GM18858 (cell line): ENCODE measurements around the gene ZNF568.

Experiments used
- ATAC-seq: cut with Tn5 transposase; IDR thresholded peaks from one replicate; pipeline ENCODE4 v1.9.1; 2021; ENCODE audit not compliant: unreplicated experiment

The ZNF568 gene

GRCh38 chr19:36915992-36916830 lies at the start of gene ZNF568, which contains the start of gene ZNF829:
TSS of gene ZNF568 (plus strand) at chr19:36916332. CDS start at chr19:36922771, 6,439 bp downstream.
TSS of gene ZNF829 (minus strand) at chr19:36916291. CDS start at chr19:36915167, 1,124 bp downstream.
- peak; percentile 72 for ATAC-seq

DNA sequence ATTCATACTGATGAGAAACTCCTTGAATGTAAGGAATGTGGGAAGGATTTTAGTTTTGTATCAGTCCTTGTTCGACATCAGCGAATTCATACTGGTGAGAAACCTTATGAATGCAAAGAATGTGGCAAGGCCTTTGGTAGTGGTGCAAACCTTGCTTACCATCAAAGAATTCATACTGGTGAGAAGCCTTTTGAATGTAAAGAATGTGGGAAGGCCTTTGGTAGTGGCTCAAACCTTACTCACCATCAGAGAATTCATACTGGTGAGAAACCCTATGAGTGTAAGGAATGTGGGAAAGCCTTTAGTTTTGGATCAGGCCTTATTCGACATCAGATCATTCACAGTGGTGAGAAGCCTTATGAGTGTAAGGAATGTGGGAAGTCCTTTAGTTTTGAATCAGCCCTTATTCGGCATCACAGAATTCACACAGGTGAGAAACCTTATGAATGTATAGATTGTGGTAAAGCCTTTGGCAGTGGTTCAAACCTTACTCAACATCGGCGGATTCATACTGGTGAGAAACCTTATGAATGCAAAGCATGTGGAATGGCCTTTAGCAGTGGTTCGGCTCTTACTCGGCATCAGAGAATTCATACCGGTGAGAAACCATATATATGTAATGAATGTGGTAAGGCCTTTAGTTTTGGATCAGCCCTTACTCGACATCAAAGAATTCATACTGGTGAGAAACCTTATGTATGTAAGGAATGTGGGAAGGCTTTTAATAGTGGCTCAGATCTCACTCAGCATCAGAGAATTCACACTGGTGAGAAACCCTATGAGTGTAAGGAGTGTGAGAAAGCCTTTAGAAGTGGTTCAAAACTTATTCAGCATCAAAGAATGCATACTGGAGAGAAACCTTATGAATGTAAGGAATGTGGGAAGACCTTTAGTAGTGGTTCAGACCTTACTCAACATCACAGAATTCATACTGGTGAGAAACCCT lies 38.9 kb upstream of the ZNF568 start:
- ATAC-seq: no peak

- ATAC-seq: no peak
These were observed 24.3 kb upstream of the ZNF568 start for GRCh38 chr19:36891768-36892357.

DNA sequence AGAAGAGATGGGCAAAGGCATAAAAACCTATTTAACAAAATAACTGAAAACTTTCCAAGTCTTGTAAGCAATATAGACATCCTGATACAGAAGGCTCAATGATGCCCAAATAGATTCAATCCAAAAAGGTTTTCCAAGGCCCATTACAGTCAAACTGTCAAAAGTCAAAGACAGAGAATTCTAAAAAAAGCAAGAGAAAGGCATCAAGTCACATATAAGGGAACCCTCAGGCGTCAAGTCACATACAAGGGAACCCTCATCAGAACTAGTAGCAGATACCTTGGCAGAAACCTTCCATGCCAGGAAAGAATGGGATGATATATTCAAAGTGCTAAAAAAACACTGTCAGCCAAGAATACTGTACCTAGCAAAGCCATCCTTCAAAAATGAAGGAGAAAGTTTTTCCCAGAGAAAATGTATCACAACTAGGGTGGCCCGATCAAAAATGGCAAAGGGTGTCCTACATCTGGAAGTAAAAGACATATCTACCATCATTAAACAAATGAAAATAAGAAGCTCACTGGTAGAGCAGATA lies 21.2 kb upstream of the ZNF568 start:
- no peak for ATAC-seq

DNA sequence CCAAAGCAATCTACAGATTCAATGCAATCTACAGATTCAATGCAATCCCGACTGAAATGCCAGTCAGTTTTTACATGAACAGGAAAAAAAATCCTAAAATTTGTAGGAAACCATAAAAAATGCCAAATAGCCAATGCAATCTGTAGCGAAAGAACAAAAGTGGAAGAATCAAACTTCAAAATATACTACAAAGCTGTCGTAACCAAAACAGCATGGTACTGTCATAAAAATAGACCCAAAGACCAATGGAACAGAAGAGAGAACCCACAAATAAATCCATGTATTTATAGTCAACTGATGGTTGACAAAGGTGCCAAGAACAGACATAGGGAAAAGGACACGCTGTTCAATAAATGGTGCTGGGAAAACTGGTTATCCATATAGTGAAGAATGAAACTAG lies 17.7 kb upstream of the ZNF568 start:
- ATAC-seq: no peak

DNA sequence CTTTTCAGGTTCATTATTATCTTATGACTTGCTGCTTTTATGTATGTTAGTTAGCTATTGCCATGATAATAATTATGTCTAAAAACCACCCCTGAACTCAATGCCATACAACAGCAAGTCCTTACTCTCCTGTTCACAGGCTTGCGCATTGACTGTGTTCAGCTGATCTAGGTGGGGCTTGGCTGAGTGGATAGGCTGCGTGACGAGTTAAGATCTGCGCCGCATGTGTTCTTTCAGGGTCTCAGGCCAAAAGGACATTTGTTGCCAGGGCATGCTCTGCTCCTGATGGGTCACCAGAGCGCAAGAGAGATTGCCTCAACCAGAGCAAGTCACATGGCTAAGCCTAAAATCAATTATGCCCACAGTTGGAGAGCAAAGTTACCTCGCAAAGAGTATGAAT lies 859 bp downstream of the ZNF568 start:
- no peak for ATAC-seq

DNA sequence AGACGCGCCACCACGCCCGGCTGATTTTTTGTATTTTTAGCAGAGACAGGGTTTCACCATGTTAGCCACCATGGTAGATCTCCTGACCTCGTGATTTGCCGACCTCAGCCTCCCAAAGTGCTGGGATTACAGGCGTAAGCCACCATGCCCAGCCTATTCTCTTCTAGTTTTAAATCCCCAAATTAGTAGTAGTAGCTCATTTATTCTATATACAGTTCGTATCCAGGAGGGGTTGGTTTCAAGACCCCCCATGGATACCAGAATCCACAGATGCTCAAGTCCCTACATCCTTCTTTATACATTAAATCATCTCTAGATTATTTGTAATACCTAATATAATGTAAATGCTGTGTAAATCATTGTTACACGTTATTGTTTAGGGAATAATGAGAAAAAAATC lies 2.0 kb downstream of the ZNF568 start:
- ATAC-seq: no peak

DNA sequence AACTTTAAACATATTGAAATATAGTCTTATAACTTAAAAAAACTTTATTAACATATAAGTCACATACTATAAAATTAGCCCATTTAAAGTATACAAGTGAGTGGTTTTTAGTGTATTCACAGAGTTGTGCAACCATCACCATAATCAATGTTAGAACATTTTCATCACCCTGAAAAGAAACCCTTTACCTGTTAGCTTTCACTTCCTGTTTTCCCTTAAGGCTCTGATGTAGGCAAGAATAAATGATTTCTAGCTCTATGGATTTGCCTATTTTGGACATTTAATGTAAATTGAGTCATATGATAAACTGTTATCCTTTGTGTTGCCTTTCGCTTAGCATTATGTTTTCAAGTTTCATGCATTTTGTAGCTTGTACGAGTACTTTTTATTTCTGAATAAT lies 15.6 kb downstream of the ZNF568 start:
- ATAC-seq: no peak

GRCh38 chr19:36939153-36939552 lies 23.0 kb downstream of the ZNF568 start:
- ATAC-seq: no peak

GRCh38 chr19:36950335-36951119 lies 34.4 kb downstream of the ZNF568 start:
- no peak for ATAC-seq

GRCh38 chr19:36962346-36962745 lies 46.2 kb downstream of the ZNF568 start:
- no peak for ATAC-seq

DNA sequence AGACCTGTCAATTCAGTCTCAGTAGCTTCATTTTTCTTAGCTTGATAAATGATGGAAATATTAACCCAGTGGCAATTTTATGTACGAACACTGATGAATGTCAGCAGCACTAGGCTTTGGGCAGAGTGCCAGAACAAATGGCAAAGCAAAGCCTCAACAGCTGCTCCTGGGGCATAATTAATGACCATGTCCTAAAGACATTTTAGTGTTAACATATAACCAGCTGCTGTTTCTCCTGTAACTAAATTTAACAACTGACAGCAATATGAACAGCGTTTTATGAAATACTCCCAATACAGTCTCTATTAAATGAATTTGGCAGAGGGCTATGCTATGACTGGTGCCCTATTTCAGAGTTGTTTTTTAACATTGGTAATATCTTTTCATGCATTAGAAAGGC lies 47.1 kb downstream of the ZNF568 start:
- no peak for ATAC-seq

- no peak for ATAC-seq
These were observed 56.4 kb downstream of the ZNF568 start for GRCh38 chr19:36972571-36972970.

DNA sequence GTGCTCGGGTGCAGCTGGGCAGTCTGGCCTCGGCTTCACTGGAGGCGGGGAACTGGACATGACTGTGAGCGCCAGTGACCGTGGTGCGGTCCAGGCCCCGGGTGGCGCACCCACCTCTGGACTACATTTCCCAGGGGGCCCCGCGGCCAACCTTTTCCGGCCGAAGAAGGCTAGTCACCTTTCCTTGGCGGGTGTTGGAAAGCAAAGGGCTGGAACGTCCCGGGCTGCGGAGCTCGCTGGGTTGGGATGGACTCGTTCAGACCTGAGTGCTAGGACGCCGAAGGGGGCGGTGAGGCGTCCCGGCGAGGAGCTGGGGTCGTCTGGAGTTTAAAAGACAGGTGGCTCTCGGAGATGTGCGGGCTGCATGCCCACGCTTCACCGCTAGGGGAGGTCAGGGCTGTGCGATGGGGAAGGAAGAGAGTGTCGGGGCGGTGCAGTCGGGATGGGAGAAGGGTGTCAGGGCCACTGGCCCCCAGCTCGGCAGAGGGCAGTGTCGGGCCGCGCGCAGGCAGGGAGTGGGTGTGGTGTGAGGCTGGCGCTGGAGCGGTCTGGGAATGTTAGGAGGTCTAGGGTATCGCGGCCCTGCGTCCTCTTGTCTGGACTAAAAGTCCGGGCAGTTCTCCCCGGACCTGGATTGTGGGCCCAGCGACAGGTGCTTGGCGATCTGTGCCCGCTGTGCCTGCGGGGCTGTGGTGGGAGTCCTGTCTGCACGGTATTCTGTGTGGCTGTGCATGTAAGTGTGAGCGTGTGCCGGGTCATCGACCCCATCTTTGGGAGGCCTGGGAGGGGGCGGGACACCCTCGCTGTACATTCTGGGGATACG lies 57.1 kb downstream of the ZNF568 start:
- ATAC-seq: no peak

DNA sequence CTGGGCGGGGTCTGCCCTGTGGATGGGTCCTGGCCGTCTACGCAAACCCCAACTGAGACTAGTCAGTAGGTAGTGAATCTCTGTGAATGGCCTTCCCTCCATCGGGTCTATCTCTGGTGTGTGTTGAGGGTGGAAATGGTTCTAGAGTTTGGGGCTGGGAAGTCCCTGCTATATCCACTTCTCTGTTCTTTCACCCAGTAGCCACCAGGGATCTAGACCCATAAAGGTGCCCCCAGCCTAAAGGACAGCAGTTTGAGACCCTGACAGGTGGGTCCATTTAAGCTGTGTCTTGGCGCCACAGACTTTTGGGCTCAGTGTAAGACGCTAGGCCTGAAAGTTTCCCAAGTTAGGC lies 57.7 kb downstream of the ZNF568 start:
- ATAC-seq: no peak

DNA sequence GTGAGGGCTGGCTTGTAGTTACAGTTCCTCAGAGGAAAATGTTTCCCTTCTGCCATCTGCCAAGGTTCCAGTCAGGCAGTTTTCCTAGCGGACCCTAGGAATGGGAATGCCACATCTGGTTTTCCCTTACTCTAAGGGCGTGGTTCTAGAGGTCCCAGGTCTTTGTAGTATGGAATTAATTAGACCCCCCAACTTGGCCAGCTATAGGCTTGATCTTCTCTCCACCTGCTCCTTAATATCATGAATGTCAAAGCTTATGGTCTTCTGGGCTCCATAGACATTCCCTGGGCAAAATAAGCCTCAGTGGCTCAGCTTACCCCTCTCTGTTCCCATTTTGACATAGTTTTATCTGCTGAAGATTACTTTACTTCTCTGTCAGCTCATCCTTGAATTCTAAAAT lies 70.0 kb downstream of the ZNF568 start:
- no peak for ATAC-seq

GRCh38 chr19:36986601-36987000 lies 70.5 kb downstream of the ZNF568 start:
- ATAC-seq: no peak

- no peak for ATAC-seq
These were observed 71.0 kb downstream of the ZNF568 start for GRCh38 chr19:36987091-36987490.

DNA sequence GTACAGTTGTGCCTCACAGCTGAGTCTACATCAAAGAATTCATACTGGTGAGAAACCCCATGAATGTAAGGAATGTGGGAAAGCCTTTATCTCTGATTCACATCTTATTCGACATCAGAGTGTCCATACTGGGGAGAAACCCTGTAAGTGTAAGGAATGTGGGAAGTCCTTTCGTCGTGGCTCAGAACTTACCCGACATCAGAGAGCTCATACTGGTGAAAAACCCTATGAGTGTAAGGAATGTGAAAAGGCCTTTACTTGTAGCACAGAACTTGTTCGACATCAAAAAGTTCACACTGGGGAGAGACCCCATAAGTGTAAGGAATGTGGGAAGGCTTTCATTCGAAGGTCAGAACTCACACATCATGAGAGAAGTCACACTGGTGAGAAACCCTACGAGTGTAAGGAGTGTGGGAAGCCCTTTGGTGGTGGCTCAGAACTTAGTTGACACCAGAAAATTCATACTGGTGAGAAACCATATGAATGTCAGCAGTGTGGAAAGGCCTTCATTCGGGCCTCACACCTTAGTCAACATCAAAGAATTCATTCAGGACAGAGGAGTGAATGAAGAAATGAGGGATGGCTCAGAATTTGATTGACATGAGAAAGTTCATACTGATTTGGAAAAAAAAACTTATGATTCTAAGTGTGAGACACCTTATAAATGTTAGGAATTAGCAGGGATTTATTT lies 81.2 kb downstream of the ZNF568 start:
- no peak for ATAC-seq
